NCI-H1417 treated with DMSO at 0.1 percent for 48 hours (cell line): ENCODE measurements around the gene PPFIA1.

Source experiments
- DNase-seq: peaks from one replicate; lab custom pipeline; 2025; lab: John Stamatoyannopoulos, UW

Gene PPFIA1

GRCh38 chr11:70297341-70297740, 26.9 kb downstream of the PPFIA1 start:
- DNase-seq: no peak

- no peak for DNase-seq
Observed at GRCh38 chr11:70298243-70298915, 27.9 kb downstream of the PPFIA1 start.

DNA sequence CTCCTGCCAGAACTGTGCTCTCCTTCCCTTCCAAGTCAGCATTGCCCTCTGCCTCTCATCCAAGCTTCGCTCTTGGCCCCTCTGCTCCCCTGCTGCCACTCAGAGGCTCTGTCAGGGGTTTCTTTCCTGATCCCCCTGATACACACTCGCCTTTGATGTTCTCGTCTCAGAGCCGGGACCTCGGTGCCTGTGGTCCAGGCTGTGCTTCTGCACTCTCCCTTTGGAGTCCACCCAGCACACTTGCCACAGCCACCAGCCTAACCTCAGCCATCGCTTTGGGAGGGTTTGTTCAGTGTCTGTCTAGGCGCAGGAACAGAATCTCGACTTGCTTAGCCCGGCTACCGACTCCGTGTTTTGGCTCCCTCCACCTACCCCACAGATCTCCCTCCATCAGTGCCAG, 29.1 kb downstream of the PPFIA1 start:
- no peak for DNase-seq

- DNase-seq: no peak
Observed at GRCh38 chr11:70301191-70301590, 30.7 kb downstream of the PPFIA1 start.

GRCh38 chr11:70301721-70302418, 31.4 kb downstream of the PPFIA1 start:
- DNase-seq: no peak

- no peak for DNase-seq
Observed at GRCh38 chr11:70302419-70302752, 31.9 kb downstream of the PPFIA1 start.

DNA sequence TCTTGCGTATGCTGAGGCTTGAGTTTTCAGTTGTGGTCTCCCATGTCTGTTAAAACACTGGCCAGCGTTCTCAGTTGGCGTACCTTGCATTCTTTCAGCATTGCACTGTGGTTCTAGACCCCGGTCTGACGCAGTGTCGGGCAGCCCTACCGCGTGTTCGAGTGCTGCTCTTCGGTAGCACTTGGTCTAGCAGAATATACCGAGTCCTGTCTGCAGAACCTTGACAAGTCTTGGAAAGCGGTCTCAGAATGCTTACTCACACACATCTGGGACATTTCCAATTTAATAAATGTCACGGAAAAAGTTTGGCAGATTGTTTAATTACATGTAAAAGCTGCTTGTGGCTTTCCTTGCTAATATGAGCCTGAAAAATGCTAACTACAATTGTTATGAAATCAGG, 32.6 kb downstream of the PPFIA1 start:
- DNase-seq: no peak

GRCh38 chr11:70304208-70304603, 33.7 kb downstream of the PPFIA1 start:
- DNase-seq: no peak

DNA sequence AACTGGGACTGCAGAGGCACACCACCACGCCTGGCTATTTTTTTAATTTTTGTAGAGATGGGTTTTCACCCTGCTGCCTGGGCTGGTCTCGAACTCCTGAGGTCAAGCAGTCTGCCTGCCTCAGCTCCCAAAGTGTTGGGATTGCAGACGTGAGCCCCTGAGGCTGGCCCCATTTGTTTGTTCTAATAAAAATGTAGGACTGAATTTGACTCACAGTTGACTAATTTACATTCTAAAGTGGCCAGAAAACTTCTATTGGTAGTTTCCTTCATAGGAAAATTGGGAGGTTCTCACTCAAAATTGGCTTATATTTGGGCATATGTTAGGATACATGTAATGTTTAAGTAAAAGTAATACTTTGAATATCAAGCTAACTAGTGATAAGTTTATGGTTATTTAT, 35.0 kb downstream of the PPFIA1 start:
- no peak for DNase-seq

DNA sequence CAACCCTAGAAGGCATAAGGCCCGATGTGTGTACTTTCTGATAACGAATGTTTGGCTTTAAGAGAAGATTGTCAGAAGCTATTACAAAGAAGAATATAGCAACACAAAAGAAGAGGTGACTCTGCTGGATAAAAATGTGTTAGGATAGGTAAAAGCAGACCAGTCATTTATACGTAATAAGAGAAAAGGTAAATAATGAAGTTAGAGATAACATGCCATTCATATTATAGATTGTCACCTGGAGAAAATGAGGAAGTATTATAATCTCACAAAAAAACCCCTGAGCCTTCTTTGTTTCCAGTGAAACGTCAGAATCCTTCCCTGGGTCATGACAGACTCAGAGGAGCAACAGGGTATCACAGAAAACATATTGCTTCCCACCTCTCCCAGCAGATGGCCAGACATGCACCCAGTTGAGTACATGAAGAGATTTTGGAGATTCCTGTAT, 36.1 kb downstream of the PPFIA1 start:
- DNase-seq: no peak

GRCh38 chr11:70307176-70307575, 36.7 kb downstream of the PPFIA1 start:
- DNase-seq: no peak

- no peak for DNase-seq
Observed at GRCh38 chr11:70311616-70312015, 41.1 kb downstream of the PPFIA1 start.

DNA sequence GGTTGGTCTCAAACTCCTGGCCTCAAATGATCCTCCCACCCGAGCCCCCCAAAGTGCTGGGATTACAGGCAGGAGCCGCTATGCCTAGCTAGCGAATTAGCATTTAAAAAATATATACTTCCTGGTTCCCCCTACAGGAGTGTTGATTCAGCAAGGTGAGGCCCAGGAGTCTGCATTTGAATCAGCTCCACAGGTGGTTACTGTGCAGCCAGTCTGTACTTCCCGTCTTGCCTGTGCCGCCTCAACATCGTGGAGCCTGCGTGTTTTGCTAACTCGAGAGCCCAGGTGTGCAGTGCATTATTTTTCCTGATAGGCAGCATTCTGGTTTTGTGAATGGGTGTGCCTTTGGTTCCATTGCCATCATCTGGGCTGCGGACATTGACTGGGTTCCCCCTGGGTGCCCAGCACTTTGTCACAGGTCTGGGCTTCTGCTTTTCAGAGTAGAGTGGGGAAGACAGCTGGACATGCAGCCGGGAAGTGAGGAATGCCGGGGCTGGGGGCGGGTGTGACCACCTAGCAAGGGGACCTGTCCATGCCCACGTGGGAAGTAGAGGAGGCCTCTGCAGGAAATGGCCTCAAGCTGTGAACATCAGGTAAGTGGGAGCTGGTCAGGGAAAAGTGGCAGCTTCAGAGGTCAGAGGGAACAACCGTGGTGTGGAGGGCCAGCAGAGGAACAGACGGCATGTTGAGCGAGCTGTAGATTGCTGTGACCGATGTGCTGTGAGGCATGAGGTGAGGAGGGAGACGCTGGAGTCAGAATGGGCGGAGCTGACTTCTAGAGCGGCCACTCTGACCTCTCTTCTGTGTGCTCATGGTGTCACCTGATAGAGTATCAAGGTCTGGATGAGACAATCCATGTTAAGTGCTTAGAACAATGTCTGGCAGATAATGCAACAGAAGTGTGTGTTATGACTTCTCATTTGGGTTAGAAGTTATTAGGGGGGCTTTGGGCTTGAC, 42.2 kb downstream of the PPFIA1 start:
- no peak for DNase-seq

GRCh38 chr11:70313945-70314344, 43.5 kb downstream of the PPFIA1 start:
- no peak for DNase-seq

DNA sequence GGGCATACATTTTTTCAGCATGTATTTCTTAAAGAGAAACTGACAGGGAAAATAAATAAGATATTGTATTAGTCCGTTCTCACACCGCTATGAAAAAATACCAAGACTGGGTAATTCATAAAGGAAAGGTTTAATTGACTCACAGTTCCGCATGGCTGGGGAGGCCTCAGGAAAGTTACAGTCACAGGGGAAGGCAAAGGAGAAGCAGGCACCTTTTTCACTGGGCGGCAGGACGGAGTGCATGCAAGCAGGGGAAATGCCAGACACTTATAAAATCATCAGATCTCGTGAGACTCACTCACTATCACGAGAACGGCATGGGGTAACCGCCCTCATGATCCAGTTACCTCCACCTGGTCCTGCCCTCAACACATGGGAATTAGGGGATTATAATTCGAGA, 44.2 kb downstream of the PPFIA1 start:
- no peak for DNase-seq

DNA sequence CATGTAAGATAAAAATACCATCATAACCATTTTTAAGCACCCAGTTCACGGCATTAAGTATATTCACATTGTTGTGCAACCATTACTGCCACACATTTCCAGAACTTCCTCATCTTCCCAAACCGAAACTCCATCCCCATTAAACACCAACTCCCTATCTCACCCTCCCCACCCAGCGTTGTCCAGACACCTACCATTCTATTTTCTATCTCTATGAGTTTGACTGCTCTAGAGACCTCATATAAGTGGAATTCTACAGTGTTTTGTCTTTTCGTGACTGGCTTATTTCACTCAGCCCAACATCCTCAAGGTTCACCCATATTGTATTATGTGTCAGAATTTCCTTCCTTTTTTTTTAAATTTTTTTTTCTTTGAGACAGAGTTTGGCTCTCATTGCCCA, 45.2 kb downstream of the PPFIA1 start:
- no peak for DNase-seq

GRCh38 chr11:70317581-70318305, 47.3 kb downstream of the PPFIA1 start:
- no peak for DNase-seq

- no peak for DNase-seq
Observed at GRCh38 chr11:70319396-70320076, 49.0 kb downstream of the PPFIA1 start.

DNA sequence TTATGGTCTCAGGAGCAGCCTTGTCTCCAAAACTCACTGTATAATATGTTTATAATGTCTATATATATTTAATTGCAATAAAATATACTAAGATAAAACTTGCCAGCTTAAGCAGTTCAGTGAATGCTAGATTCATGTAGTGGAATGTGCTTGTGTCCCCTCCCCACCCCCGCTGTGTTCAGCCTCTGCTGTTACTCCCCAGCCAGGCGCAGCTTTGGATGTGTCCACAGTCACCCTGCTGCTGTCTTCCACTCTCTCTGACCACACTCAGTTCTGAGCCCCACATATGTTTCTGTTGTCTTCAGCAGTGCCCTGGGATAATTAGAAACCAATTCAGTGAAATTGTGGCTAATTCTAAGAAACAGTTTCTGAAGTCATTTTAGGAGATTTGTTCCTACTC, 52.2 kb downstream of the PPFIA1 start:
- DNase-seq: no peak

DNA sequence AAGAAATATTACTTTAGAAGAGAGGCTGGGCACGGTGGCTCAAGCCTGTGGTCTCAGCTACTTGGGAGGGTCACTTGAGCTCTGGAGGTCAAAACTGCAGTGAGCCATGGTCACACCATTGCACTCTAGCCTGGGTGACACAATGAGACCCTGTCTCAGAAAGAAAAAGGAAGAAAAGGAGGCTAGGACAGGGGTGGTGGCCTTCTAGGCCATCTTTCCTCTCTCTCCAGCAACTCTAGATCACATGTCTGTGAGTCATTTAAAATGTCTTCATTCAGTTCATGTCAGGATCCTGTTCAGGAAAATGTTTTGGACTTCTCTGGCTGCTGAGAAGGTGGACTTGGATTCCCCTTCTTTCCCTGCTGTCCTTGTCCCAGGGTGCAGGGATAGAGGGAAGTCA, 53.3 kb downstream of the PPFIA1 start:
- no peak for DNase-seq

- DNase-seq: no peak
Observed at GRCh38 chr11:70324376-70325115, 54.1 kb downstream of the PPFIA1 start.
